Measurements from ENCODE around the gene SPATA33.

SPATA33 gene

DNA sequence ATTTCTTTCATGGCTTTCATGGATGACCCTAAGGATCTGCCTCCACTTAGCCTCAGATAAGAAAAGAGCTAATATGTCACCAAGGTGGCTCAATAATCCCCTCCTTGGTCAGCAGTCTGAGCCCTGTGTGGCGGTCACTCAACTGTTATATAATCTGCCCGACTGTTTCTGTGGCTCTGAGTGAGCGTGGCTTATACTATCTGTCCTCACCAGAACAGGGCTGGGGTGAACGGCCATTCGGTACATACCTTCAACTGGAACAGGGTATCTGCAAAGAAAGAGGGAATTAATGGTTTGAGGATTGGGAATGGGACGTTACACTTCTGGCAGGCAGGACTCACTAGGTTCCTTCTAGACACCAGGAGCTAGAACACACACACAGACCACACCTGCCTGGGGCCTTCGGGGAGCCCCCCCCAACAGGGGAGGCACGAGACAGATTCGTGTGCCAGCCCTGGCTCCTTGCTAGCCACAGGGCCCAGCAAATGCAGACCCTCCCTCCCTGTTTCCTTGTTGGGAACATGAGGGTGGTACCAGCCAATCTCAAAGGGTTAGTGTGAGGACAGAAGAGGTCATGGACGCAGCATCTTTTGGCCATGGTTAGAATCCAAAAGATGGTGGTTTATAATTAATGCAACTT, 3.9 kb upstream of the SPATA33 start:
- peaks cover 15% of the 10 kb centered on the region for H3K36me3 ChIP-seq (ENCODE audit: control insufficient read depth, insufficient read depth, low read length)
- no peak for DNase-seq (ENCODE audit: extremely low read depth, insufficient read length)
- TF ChIP-seq, protein P1, sequence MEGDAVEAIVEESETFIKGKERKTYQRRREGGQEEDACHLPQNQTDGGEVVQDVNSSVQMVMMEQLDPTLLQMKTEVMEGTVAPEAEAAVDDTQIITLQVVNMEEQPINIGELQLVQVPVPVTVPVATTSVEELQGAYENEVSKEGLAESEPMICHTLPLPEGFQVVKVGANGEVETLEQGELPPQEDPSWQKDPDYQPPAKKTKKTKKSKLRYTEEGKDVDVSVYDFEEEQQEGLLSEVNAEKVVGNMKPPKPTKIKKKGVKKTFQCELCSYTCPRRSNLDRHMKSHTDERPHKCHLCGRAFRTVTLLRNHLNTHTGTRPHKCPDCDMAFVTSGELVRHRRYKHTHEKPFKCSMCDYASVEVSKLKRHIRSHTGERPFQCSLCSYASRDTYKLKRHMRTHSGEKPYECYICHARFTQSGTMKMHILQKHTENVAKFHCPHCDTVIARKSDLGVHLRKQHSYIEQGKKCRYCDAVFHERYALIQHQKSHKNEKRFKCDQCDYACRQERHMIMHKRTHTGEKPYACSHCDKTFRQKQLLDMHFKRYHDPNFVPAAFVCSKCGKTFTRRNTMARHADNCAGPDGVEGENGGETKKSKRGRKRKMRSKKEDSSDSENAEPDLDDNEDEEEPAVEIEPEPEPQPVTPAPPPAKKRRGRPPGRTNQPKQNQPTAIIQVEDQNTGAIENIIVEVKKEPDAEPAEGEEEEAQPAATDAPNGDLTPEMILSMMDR (IDR thresholded peaks at IDR 0.05; ENCODE audit: insufficient read depth, low read length, poor library complexity, severe bottlenecking) = no peak
- no peaks in the 10 kb centered on the region for H3K27me3 ChIP-seq (replicated peaks; ENCODE audit: control insufficient read depth, insufficient read depth, low read length)
- H3K4me3 ChIP-seq (replicated peaks; ENCODE audit: low read depth, low read length) = no peak overlapping the region

DNA sequence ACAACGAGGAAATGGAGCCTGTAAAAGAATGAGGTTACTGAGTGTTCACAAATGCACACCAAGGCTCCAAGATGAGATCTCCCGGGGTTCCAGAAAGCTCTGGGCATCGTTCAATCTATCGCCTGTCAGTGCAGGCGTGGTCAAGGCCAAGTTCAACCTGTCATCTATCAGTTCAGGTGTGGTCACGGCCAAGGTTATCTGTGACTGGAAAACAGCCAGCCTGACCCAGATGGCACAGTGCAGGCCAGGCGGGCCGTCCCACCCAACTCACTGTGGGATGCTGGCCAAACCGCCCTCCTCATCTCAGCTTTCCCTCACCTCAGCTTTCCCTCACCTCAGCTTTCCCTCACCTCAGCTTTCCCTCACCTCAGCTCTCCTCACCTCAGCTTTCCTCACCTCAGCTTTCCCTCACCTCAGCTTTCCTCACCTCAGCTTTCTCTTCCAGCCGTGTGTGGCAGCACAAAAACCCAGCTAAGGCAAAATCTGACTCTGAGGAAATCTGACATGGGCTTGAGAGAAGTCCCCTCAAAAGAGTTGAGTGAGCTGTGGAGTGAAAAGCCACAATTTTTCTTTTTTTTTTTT, 2.5 kb upstream of the SPATA33 start:
- no peak for DNase-seq (ENCODE audit: extremely low read depth, insufficient read length)
- Histone ChIP-seq H3K4me3 (replicated peaks; ENCODE audit: low read depth, low read length) (no peak overlapping the region), H3K36me3 (ENCODE audit: control insufficient read depth, insufficient read depth, low read length) (peaks cover 12% of the 10 kb centered on the region), H3K27me3 (replicated peaks; ENCODE audit: control insufficient read depth, insufficient read depth, low read length) (no peaks in the 10 kb centered on the region)
- TF ChIP-seq, protein P1 (IDR thresholded peaks at IDR 0.05; ENCODE audit: insufficient read depth, low read length, poor library complexity, severe bottlenecking) = no peak

DNA sequence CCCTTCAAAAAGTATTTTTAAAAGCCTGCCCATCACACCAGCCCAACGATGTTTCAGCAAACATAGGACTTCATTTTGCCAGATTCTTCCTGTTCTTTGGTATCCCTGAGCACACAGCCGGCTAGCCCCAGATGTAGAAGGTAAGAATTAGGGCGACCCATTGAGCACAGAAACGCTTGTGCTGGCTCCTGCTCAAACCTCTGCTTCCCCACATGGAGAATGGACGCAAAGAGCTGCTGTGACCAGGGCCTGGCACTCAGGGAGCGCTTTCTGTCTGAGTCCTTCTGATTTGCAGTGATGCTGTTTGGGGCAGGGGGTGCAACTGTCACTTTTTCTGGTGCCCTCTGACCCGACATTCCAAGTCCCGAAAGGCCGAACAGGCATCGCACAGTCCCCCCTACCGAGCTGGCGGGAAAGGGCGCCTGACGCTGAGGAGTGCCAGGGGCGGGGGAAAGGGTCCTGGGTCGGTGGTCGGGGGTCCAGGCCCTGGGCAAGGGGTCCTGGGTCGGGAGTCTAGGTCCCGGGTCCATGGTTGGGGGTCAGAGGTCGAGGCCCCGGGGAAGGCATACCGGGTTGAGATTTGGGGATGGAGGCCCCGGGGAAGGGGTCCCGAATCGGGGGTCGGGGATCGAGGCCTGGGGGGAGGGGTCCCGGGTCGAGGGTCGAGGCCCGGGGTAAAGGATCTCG, 1.1 kb upstream of the SPATA33 start:
- Histone ChIP-seq H3K4me3 (replicated peaks; ENCODE audit: low read depth, low read length) (peak overlapping the region; percentile 96), H3K27me3 (replicated peaks; ENCODE audit: control insufficient read depth, insufficient read depth, low read length) (no peaks in the 10 kb centered on the region), H3K36me3 (ENCODE audit: control insufficient read depth, insufficient read depth, low read length) (peaks cover 11% of the 10 kb centered on the region)
- TF ChIP-seq, protein P1 (IDR thresholded peaks at IDR 0.05; ENCODE audit: insufficient read depth, low read length, poor library complexity, severe bottlenecking) = no peak
- no peak for DNase-seq (ENCODE audit: extremely low read depth, insufficient read length)

DNA sequence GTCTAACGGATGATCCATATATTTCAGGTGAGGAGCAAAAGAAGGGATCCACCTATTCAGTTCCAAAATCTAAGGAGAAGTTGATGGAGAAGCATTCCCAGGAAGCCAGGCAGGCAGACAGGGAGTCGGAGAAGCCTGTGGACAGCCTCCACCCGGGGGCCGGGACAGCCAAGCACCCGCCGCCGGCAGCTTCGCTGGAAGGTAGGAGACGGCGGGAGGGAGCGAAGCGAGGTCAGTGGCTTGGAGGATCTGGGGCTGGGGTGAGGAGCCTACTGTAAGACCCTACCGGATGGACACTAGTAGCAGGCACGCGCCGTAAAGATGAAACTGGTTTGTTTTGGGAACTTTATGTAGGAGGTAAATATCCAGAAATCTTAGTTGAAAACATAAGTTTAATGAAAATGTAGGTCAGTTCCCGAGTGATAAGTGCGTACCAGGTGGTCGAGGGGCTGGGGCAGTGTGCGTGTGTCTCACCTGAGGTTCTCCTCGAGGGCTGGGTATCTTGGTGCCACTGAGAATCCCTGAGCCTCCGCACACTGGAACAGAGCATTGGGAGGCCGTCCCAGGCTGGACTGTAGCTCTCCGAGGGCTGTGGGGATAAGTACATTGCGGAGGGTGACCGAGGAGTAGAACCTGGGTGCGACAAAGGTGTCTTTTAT, 714 bp downstream of the SPATA33 start:
- TF ChIP-seq, protein P1 (IDR thresholded peaks at IDR 0.05; ENCODE audit: insufficient read depth, low read length, poor library complexity, severe bottlenecking) = no peak
- H3K36me3 ChIP-seq (ENCODE audit: control insufficient read depth, insufficient read depth, low read length) = peaks cover 6% of the 10 kb centered on the region
- H3K4me3 ChIP-seq (replicated peaks; ENCODE audit: low read depth, low read length) = peak overlapping the region; percentile 96
- DNase-seq (ENCODE audit: extremely low read depth, insufficient read length) = no peak
- H3K27me3 ChIP-seq (replicated peaks; ENCODE audit: control insufficient read depth, insufficient read depth, low read length) = no peaks in the 10 kb centered on the region

DNA sequence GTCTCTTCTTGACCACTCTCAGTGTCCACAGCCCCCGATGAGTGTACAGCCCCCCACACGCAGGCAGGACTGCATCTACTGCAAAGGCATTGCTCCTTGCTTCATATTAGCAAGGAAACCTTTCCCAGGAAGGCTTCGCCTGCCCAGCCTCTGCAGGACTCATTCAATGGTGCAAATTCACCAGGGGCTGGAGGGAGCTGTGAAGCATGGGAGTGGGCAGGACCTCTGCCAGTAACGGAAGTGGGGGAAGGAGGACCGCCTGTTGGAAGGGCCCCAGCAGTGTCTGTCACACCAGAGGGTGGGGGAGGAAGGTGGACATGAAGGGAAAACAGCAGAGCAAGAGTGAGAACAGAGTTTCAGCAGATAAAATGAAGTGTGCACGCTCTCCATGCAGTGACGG, 2.5 kb downstream of the SPATA33 start:
- Histone ChIP-seq H3K27me3 (replicated peaks; ENCODE audit: control insufficient read depth, insufficient read depth, low read length) (no peaks in the 10 kb centered on the region), H3K36me3 (ENCODE audit: control insufficient read depth, insufficient read depth, low read length) (peaks cover 4% of the 10 kb centered on the region)

More for the DNA sequence above, 2.5 kb downstream of the SPATA33 start:
- H3K4me3 ChIP-seq (replicated peaks; ENCODE audit: low read depth, low read length) = no peak overlapping the region
- TF ChIP-seq, protein P1 (IDR thresholded peaks at IDR 0.05; ENCODE audit: insufficient read depth, low read length, poor library complexity, severe bottlenecking) = no peak
- DNase-seq (ENCODE audit: extremely low read depth, insufficient read length) = no peak
